HEK293T (cell line): ENCODE measurements around the gene CEP68.

ENCODE experiments used
- CTCF ChIA-PET: fragments of 350-600 bp; formaldehyde crosslinking; extraction: SDS; loops from one replicate; lab custom pipeline; 2021; ENCODE audit warnings: antibody characterized with exemption, inconsistent platforms; lab: Yijun Ruan, JAX
- POLR2A ChIA-PET: fragments of 350-600 bp; formaldehyde crosslinking; extraction: SDS; loops from one replicate; lab custom pipeline; 2020; ENCODE audit warnings: antibody characterized with exemption, inconsistent platforms; lab: Yijun Ruan, JAX
- DNase-seq: peaks from one replicate; pipeline ENCODE4 v3.0.0; 2012; ENCODE audit warnings: mixed read lengths; ENCODE audit errors: extremely low spot score
- ARNT ChIP-seq: fragments of 450-650 bp; IDR thresholded peaks from 2 replicates; pipeline ENCODE4 v1.6.1; 2017; ENCODE audit warnings: mild to moderate bottlenecking
- BHLHE40 ChIP-seq: fragments of 450-650 bp; IDR thresholded peaks from 2 replicates; pipeline ENCODE4 v1.6.1; 2016; ENCODE audit warnings: mild to moderate bottlenecking, moderate library complexity, borderline replicate concordance
- CTBP1 ChIP-seq: fragments of 450-650 bp; IDR thresholded peaks from 2 replicates; pipeline ENCODE4 v1.6.1; 2016; ENCODE audit warnings: borderline replicate concordance
- ELF4 ChIP-seq: fragments of 450-650 bp; IDR thresholded peaks from 2 replicates; pipeline ENCODE4 v1.6.1; 2017; ENCODE audit warnings: antibody characterized with exemption
- FOXA1 ChIP-seq: fragments of 450-650 bp; IDR thresholded peaks from 2 replicates; pipeline ENCODE4 v1.6.1; 2016; ENCODE audit warnings: mild to moderate bottlenecking
- FOXK2 ChIP-seq: fragments of 450-650 bp; IDR thresholded peaks from 2 replicates; pipeline ENCODE4 v1.6.1; 2016; ENCODE audit warnings: mild to moderate bottlenecking
- FOXM1 ChIP-seq: fragments of 450-650 bp; IDR thresholded peaks from 2 replicates; pipeline ENCODE4 v1.6.1; 2017; ENCODE audit warnings: mild to moderate bottlenecking, borderline replicate concordance
- HDGF ChIP-seq: fragments of 450-650 bp; IDR thresholded peaks from 2 replicates; pipeline ENCODE4 v1.6.1; 2017; ENCODE audit warnings: antibody characterized with exemption, borderline replicate concordance
- L3MBTL2 ChIP-seq: fragments of 450-650 bp; conservative IDR thresholded peaks from 2 replicates; pipeline ENCODE4 v1.6.1; 2016; ENCODE audit warnings: mild to moderate bottlenecking
- LEF1 ChIP-seq: fragments of 450-650 bp; IDR thresholded peaks from 2 replicates; pipeline ENCODE4 v1.6.1; 2017; ENCODE audit warnings: mild to moderate bottlenecking, borderline replicate concordance
- NFRKB ChIP-seq: fragments of 450-650 bp; IDR thresholded peaks from 2 replicates; pipeline ENCODE4 v1.6.1; 2016; ENCODE audit warnings: mild to moderate bottlenecking, moderate library complexity
- SP1 ChIP-seq: fragments of 450-650 bp; IDR thresholded peaks from 2 replicates; pipeline ENCODE4 v1.6.1; 2017
- SUZ12 ChIP-seq: fragments of 450-650 bp; IDR thresholded peaks from 2 replicates; pipeline ENCODE4 v1.6.1; 2016; ENCODE audit warnings: mild to moderate bottlenecking
- TARDBP ChIP-seq: fragments of 450-650 bp; IDR thresholded peaks from 2 replicates; pipeline ENCODE4 v1.6.1; 2016
- ZNF384 ChIP-seq: fragments of 450-650 bp; IDR thresholded peaks from 2 replicates; pipeline ENCODE4 v1.6.1; 2016
- TF ChIP-seq, protein P1 (sequence below): fragments of 450-650 bp; IDR thresholded peaks from 2 replicates; pipeline ENCODE4 v1.6.1; 2016

CEP68 gene

DNA sequence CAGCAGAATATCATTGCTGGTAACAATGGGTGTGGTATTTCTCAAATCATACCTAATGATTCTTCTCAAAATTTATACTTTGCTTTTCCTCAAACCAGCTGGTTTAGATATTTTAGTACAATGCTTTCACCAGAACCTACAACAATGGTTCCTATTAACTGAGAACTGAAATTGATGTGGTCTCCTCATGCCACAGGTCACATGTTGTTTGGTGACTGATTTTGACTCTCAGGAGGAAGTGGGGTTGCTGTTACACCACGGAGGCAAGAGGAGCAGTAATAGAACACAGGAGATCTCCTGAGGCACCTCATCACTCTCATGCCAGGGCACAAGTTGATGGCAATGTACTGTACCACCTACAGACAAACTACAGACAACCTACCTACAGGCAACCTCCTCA is 3.0 kb upstream of the CEP68 start:
- ChIA-PET POLR2A (no interaction called here), CTCF (interaction anchor here (1.4 kb wide), 1 partner anchor 135 kb away, joined by 4 read pairs; no protein-coding TSS in a partner anchor)
- no peak for TF ChIP-seq ZNF384
- no peak for DNase-seq

DNA sequence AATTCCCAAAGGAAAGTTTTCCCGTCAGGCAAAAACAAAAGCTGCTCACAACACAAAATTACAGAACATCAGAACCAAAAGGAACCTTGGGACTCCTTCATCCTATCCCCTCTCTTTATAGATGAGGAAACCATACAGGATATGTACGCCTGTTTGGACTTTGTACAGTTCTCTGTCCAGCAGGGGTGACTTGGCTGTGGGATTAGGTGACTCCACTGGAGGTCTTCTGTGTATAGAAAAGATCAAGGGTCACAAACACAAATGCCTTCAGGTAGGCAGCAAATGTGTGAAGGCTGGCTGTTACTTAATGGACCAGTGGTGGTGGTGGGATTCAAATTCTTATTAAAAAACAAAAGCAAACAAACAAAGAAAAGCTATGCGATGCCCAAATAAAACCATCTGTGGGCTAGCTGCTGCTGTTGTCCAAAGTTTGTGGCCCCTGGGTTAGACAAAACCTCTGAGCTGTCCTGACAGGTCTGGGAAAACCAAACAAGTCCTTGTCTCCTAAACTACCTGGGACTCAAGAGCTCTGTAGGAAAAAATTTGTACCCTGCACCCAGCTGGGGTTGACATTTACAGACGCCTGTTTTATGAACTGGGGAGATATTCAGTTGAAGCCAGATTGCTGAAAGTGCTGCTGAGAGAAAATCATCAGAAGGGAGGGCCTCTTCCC is 1.3 kb upstream of the CEP68 start:
- DNase-seq = no peak
- CTCF ChIA-PET = interaction anchor here (0.6 to 1.7 kb wide), 3 partner anchors 10 to 429 kb away, joined by 3 to 8 read pairs (median 3); no protein-coding TSS in a partner anchor
- TF ChIP-seq TARDBP = no peak
- no peak for TF ChIP-seq ARNT
- TF ChIP-seq CTBP1 = no peak
- TF ChIP-seq SUZ12 = no peak
- no peak for TF ChIP-seq FOXA1
- no peak for TF ChIP-seq ZNF384
- no peak for TF ChIP-seq BHLHE40
- POLR2A ChIA-PET = interaction anchor here (0.5 to 2.1 kb wide), 11 partner anchors 8 to 196 kb away, joined by 3 to 17 read pairs (median 3); partner anchors contain the start of gene RAB1A

DNA sequence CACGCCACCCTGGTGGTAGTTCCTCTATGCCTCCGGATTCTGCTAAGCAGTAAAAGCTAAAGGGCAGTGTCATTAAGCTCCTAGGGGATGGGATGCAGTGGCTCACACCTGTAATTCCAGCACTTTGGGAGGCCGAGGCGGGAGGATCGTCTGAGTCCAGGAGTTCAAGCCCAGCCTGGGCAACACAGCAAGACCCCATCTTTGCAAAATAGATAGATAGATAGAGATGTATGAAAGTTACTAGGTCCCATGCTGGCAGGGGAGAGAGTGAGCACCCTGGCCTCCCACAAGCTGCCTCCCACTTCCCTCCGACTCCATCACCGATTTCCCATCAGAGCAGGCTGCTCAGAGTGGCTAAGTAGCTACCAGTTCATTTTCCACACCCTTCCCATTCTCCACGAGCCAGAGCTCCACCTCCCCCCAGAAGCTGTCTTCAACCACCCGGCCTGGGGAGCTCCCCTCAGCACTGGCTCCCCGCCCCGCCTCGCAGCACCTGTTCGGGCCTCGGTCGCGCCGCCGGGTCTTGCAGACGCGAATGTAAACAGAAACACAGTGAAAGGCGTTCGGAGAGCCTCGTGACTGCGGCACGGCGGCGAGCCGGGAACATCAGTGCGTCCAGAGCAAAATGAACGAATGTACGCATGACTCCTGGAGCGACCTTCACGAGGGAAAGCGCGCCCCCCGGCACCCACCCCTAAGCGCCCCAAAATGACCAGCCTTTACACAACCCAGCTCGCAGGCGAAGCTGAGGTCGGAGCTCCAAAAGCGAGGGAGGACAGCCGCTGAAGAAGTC is 598 bp upstream of the CEP68 start:
- no peak for DNase-seq
- TF ChIP-seq NFRKB (no peak), LEF1 (no peak), L3MBTL2 (peak; percentile 98)

DNA sequence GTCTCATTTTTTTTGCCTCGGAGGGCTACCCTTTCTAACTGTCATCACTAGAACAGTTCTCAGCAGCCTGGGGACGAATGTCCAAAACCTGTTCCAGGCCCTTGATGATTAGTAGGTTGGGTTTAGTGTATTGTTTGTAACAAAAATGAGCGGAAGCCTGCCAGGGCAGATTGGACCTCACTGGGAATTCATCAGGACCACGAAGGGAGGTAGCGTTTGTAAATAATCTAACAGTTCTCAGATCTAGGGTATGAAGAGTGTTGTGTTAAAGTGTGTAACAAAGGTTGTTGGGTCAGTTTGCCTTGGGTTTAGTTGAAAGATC is 799 bp downstream of the CEP68 start:
- no peak for TF ChIP-seq HDGF
- no peak for TF ChIP-seq NFRKB
- no peak for TF ChIP-seq FOXM1
- no peak for TF ChIP-seq LEF1
- ChIA-PET CTCF (interaction anchor here (0.6 kb wide), 1 partner anchor 77 kb away, joined by 3 read pairs; no protein-coding TSS in a partner anchor), POLR2A (interaction anchor here (1.4 to 2.1 kb wide), 3 partner anchors 10 to 21 kb away, joined by 3 to 17 read pairs (median 7); no protein-coding TSS in a partner anchor)
- no peak for DNase-seq

More for the DNA sequence above, 598 bp upstream of the CEP68 start:
- POLR2A ChIA-PET = interaction anchor here (0.5 to 2.1 kb wide), 18 partner anchors 9 to 197 kb away, joined by 3 to 17 read pairs (median 4); partner anchors contain the start of genes ACTR2 and RAB1A
- CTCF ChIA-PET = interaction anchor here (0.6 to 1.7 kb wide), 5 partner anchors 9 to 470 kb away, joined by 3 to 8 read pairs (median 3); no protein-coding TSS in a partner anchor

DNA sequence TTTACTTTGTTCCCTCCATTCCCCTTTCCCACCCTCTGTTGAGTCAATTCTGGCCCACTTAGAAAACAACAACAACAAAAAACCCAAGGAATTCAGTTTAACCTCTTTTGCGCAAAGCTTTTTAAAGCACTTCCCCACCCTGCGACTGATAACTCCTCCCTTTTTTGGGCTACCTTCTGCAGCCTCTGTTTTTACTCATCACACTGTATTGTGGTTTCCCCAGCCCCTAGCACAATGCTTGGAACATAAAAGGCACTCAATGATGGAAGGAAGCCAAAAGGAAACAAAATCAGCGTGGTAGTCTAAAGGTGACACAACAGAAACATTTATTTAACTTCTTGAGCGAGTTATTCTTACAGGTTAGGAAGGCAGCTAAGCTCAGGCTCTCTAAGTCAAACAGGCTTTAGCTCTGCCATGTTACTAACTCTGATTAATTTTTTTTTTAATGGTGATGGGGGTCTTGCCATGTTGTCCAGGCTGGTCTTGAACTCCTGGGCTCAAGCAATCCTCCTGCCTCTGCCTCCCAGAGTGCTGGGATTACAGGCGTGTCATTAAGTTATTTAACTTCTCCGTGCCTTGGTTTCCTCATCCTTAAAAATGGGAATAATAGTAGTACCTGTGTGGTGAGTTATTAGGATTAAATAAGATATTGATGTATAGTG is 1.3 kb downstream of the CEP68 start:
- ChIA-PET CTCF (no interaction called here), POLR2A (interaction anchor here (0.9 to 1.5 kb wide), 2 partner anchors 11 to 170 kb away, joined by 3 read pairs; partner anchors contain the start of gene ACTR2)
- TF ChIP-seq ARNT (no peak), SP1 (no peak), BHLHE40 (no peak), FOXK2 (no peak), CTBP1 (no peak), FOXM1 (no peak), NFRKB (no peak), FOXA1 (no peak)
- DNase-seq = no peak

DNA sequence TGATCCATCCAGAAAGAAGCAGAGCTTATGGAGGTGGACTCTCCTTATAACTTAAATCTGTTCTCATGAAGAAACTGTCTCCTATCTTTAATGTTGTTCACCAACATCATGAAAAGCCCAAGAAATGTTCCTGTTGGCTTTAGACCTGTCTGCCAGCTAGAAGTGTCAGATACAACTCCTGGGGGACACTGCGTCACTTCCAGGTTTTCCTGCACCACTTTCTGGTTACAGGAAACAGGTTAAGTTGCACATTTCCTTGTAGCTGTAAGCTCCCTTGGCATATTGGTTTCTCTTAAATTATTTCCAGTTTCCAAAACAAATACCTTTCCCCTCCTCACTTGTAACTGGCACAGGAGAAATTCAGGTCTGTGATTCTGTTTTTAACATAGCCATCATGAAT is 2.9 kb downstream of the CEP68 start:
- ChIA-PET POLR2A (interaction anchor here (1.3 kb wide), 1 partner anchor 27 kb away, joined by 3 read pairs; no protein-coding TSS in a partner anchor), CTCF (interaction anchor here (1.3 kb wide), 1 partner anchor 71 kb away, joined by 3 read pairs; the partner anchor contains the start of gene RAB1A)
- TF ChIP-seq, protein P1, sequence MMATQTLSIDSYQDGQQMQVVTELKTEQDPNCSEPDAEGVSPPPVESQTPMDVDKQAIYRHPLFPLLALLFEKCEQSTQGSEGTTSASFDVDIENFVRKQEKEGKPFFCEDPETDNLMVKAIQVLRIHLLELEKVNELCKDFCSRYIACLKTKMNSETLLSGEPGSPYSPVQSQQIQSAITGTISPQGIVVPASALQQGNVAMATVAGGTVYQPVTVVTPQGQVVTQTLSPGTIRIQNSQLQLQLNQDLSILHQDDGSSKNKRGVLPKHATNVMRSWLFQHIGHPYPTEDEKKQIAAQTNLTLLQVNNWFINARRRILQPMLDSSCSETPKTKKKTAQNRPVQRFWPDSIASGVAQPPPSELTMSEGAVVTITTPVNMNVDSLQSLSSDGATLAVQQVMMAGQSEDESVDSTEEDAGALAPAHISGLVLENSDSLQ = no peak
- TF ChIP-seq L3MBTL2 (no peak), SP1 (no peak), TARDBP (no peak), CTBP1 (no peak), ARNT (no peak), ZNF384 (no peak), FOXM1 (no peak), FOXK2 (no peak), LEF1 (no peak), BHLHE40 (no peak), NFRKB (no peak)
- no peak for DNase-seq

DNA sequence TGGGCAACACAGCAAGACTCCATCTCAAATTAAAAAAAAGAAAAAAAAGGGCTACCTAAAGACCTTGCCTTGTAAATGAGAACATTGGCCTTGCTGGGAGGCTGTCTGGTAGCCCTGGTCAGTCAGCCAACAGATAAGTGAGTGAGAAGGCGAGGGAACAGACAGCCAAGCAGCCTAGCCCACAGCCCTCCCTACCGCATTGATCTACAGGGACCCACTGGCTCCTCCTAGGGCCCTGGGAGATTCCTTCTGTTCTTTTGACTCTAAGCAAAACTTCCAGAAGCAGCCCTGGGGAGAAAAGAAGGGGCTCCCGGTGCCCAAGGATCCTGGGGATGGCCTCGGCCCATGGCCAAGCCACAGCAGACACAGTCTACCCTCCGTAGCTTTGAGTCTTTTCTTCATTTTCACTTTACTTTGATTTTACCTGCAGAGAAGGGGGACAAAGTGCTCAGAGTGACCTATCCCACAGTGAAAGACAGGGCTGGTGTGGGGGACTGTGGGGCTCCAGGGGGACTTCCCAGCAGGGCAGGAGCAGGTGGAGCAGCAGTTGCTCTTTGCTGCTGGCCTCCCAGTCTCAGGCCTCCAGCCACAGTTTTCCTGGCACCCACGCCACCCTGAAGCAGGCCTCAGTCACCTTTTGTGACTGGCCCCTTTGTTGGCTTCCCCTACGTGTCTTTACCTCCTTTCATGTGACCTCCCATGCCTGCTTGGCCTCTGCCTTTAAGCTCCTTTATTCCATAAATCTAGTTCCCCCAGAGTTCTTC is 5.1 kb downstream of the CEP68 start:
- TF ChIP-seq BHLHE40 = no peak
- no peak for TF ChIP-seq ELF4
- no peak for TF ChIP-seq LEF1
- TF ChIP-seq FOXK2 = no peak
- TF ChIP-seq, protein P1 = no peak
- TF ChIP-seq SP1 = no peak
- TF ChIP-seq TARDBP = no peak
- no peak for TF ChIP-seq HDGF
- TF ChIP-seq CTBP1 = no peak
- no peak for TF ChIP-seq ARNT
- no peak for TF ChIP-seq SUZ12
- ChIA-PET POLR2A (no interaction called here), CTCF (no interaction called here)
- no peak for DNase-seq
